K562 (cell line): Measurements from ENCODE around the gene PTPN9. TPM values are rescaled to one million over a fixed set of nuclear protein-coding genes. Genes with fewer than 3 reads are reported as not detected.

ENCODE experiments used
- BHLHE40 ChIP-seq: IDR thresholded peaks from 2 replicates; pipeline ENCODE4 v1.6.1; 2011; ENCODE audit warnings: low read length, improper control_type of control experiment
- BRCA1 ChIP-seq, 2 experiments: fragments of 450-650 bp in 1 of 2; sonication (generic) in 1 of 2; formaldehyde crosslinking in 1 of 2; IDR thresholded peaks; 2 replicates each; pipeline versions ENCODE4 v1.5.0 to v1.6.1; 2017 to 2020; ENCODE audit warnings: mild to moderate bottlenecking in 1 of 2, missing genetic modification reagents in 1 of 2
- BRF1 ChIP-seq: IDR thresholded peaks from 3 replicates; pipeline ENCODE4 v1.6.1; 2011; ENCODE audit warnings: borderline replicate concordance, mild to moderate bottlenecking; ENCODE audit not compliant: insufficient read length; ENCODE audit errors: extremely low read depth
- CBFA2T2 ChIP-seq: fragments of 450-650 bp; conservative IDR thresholded peaks from 2 replicates; pipeline ENCODE4 v1.6.1; 2017; ENCODE audit warnings: mild to moderate bottlenecking
- CHD2 ChIP-seq: IDR thresholded peaks from 2 replicates; pipeline ENCODE4 v1.6.1; 2011; ENCODE audit warnings: low read depth, low read length
- COPS2 ChIP-seq: fragments of 450-650 bp; conservative IDR thresholded peaks from 2 replicates; pipeline ENCODE4 v1.6.1; 2016; ENCODE audit warnings: mild to moderate bottlenecking, moderate library complexity
- EP300 ChIP-seq: IDR thresholded peaks from 2 replicates; pipeline ENCODE4 v1.6.1; 2012; ENCODE audit warnings: low read length, improper control_type of control experiment
- GABPA ChIP-seq: fragments of 200-800 bp; sonication (Bioruptor generic); conservative IDR thresholded peaks from 2 replicates; pipeline ENCODE4 v1.6.1; 2016; ENCODE audit warnings: low read depth, missing genetic modification characterization, missing compliant biosample characterization
- GTF2A2 ChIP-seq: IDR thresholded peaks from 2 replicates; pipeline ENCODE4 v1.6.1; 2016; ENCODE audit warnings: mild to moderate bottlenecking, missing genetic modification characterization, missing compliant biosample characterization
- MECOM ChIP-seq: fragments of 250-450 bp; sonication (Bioruptor Pico); IDR thresholded peaks from 2 replicates; pipeline ENCODE4 v1.8.0; 2022; ENCODE audit warnings: inconsistent platforms
- PCBP1 ChIP-seq: fragments of 200-400 bp; formaldehyde crosslinking; IDR thresholded peaks from 2 replicates; pipeline ENCODE4 v1.6.1; 2018; ENCODE audit warnings: mild to moderate bottlenecking, low read depth, low read length; ENCODE audit not compliant: poor library complexity, severe bottlenecking
- RHOXF2B ChIP-seq: fragments of 250-450 bp; sonication (Bioruptor Pico); conservative IDR thresholded peaks from 2 replicates; pipeline ENCODE4 v1.5.1; 2021
- TARDBP ChIP-seq: fragments of 450-650 bp; IDR thresholded peaks from 2 replicates; pipeline ENCODE4 v1.6.1; 2016
- YBX1 ChIP-seq: fragments of 450-650 bp; IDR thresholded peaks from 2 replicates; pipeline ENCODE4 v1.7.1; 2016; ENCODE audit warnings: mild to moderate bottlenecking
- ZNF143 ChIP-seq: sonication (generic); formaldehyde crosslinking; IDR thresholded peaks from 2 replicates; pipeline ENCODE4 v1.9.0; 2022; ENCODE audit warnings: mild to moderate bottlenecking, missing genetic modification reagents
- ZNF165 ChIP-seq: fragments of 250-450 bp; sonication (Bioruptor Pico); IDR thresholded peaks from 2 replicates; pipeline ENCODE4 v1.4.0; 2020; ENCODE audit warnings: borderline replicate concordance
- ZNF232 ChIP-seq: sonication (generic); formaldehyde crosslinking; IDR thresholded peaks from 2 replicates; pipeline ENCODE4 v1.8.0; 2022; ENCODE audit warnings: mild to moderate bottlenecking, missing genetic modification reagents
- ZNF347 ChIP-seq: fragments of 450-650 bp; formaldehyde crosslinking; IDR thresholded peaks from 2 replicates; pipeline ENCODE4 v1.4.0; 2020; ENCODE audit warnings: low read depth, mild to moderate bottlenecking, moderate library complexity
- ZNF584 ChIP-seq: fragments of 200-800 bp; sonication (Bioruptor generic); IDR thresholded peaks from 2 replicates; pipeline ENCODE4 v1.6.1; 2016; ENCODE audit warnings: low read depth, mild to moderate bottlenecking, missing genetic modification characterization, missing compliant biosample characterization
- ZNF695 ChIP-seq: fragments of 450-650 bp; formaldehyde crosslinking; IDR thresholded peaks from 2 replicates; pipeline ENCODE4 v1.4.0; 2020; ENCODE audit warnings: mild to moderate bottlenecking, moderate library complexity
- ZNF764 ChIP-seq: fragments of 250-450 bp; sonication (Bioruptor Pico); IDR thresholded peaks from 2 replicates; pipeline ENCODE4 v1.4.0; 2020; ENCODE audit warnings: low read depth, mild to moderate bottlenecking, moderate library complexity
- polyA plus RNA-seq, 8 experiments: library from polyadenylated mRNA; depleted of rRNA in 4 of 8; stranded (reverse) in 5 of 8; unstranded in 3 of 8; fragments of >200 nt; fragmentation: Nextera tagmentation in 2 of 8; fragmentation: Illumina TruSeq in 1 of 8; extraction: Ambion mirVana in 2 of 8; extraction: Trizol in 1 of 8; gene quantifications; 2 replicates each; pipeline versions ENCODE4 v1.2.1 to v1.2.3, GENCODE V29; 2011 to 2014; ENCODE audit warnings: inconsistent platforms in 1 of 8, missing spikeins in 1 of 8
- total RNA-seq, 7 experiments: library from RNA; depleted of rRNA in 6 of 7; stranded (reverse); fragments of >200 nt in 6 of 7; fragmentation: Illumina TruSeq in 2 of 7; extraction: Trizol in 2 of 7; gene quantifications; 2 replicates each; pipeline versions ENCODE4 v1.2.1 to v1.2.3, GENCODE V29; 2011 to 2021; ENCODE audit warnings: low replicate concordance in 1 of 7
- TF ChIP-seq, protein P1 (sequence below): IDR thresholded peaks from 2 replicates; pipeline ENCODE4 v1.6.1; 2011; ENCODE audit warnings: borderline replicate concordance, low read depth, mild to moderate bottlenecking, moderate library complexity, low read length; ENCODE audit not compliant: insufficient read depth, poor library complexity, severe bottlenecking
- TF ChIP-seq, protein P2 (sequence below): fragments of 450-650 bp; IDR thresholded peaks from 2 replicates; pipeline ENCODE4 v1.6.1; 2016; ENCODE audit warnings: missing biosample characterization, missing genetic modification characterization
- TF ChIP-seq, protein P3 (sequence below), 2 experiments: fragments of 450-650 bp in 1 of 2; sonication (generic) in 1 of 2; formaldehyde crosslinking in 1 of 2; IDR thresholded peaks in 1 of 2; conservative IDR thresholded peaks in 1 of 2; 2 replicates each; pipeline versions ENCODE4 v1.6.1 to v1.8.1; 2016 to 2023; ENCODE audit warnings: mild to moderate bottlenecking in 2 of 2, moderate library complexity in 2 of 2, inconsistent platforms in 1 of 2, missing genetic modification reagents in 1 of 2

PTPN9 gene
- total and polyA plus RNA-seq, 9 of the 15 experiments (the other 6 are each of a cell fraction or from before 2014, with no cell fraction given), result 5.0 to 24.0 (median 14.2) TPM

DNA sequence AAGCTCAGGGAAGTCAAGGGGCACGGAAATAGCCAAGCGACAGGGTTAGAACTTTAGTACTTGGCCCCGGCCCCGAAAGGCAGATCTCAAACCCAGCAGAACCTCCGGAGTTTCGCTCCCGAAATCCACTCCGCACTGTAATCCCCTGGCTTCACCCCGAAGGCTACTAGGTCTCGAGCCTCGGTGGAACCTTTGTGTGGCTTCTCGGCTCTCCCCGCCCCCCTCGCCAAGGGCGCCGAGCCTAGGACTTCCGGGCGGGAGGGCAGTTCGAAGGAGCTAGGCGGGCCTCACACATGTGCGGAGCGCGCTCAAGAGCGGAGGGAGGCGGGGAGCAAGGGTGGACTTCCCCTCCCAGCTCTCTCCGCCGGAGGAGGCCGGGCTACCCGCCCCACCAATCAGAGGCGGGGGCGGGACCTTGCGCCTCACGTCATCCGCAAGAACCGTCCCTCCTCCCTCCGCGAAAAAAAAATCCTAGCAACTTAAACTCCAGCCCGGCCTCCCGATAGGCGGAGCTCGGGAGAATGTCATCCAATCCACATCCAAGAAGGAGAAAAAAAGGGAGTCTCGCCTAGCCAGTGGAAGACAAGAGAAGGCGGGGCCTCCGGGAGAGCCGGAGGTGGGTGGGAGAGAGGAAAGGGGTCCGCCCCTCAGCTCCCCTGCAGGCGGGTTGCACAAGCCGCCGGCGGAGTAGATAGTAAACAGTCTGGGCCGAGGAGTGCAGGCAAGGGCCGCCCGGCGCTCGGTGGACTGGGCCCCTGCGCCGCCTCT lies 125.2 kb downstream of the PTPN9 start (continued):
- TF ChIP-seq EP300 (no peak), CHD2 (peak; percentile 68), CBFA2T2 (no peak), YBX1 (no peak), GABPA (tag) (peak; percentile 89), RHOXF2B (CRISPR knock-in tag) (0 out of 2 replicates have a peak, but pooled peaks have one; percentile 28), TARDBP (no peak), BRCA1 (IDR thresholded peaks at IDR 0.05) (no peak), BRCA1 (CRISPR knock-in tag; IDR thresholded peaks at IDR 0.05) (no peak), PCBP1 (no peak), GTF2A2 (tag) (no peak), BRF1 (no peak), ZNF347 (CRISPR knock-in tag) (no peak), ZNF695 (CRISPR knock-in tag) (no peak), ZNF165 (CRISPR knock-in tag) (no peak), ZNF584 (CRISPR knock-in tag) (no peak), COPS2 (no peak), ZNF143 (peak; percentile 55), ZNF232 (CRISPR knock-in tag) (no peak), ZNF764 (CRISPR knock-in tag) (no peak), MECOM (CRISPR knock-in tag) (no peak), BHLHE40 (no peak)
- TF ChIP-seq, protein P1, sequence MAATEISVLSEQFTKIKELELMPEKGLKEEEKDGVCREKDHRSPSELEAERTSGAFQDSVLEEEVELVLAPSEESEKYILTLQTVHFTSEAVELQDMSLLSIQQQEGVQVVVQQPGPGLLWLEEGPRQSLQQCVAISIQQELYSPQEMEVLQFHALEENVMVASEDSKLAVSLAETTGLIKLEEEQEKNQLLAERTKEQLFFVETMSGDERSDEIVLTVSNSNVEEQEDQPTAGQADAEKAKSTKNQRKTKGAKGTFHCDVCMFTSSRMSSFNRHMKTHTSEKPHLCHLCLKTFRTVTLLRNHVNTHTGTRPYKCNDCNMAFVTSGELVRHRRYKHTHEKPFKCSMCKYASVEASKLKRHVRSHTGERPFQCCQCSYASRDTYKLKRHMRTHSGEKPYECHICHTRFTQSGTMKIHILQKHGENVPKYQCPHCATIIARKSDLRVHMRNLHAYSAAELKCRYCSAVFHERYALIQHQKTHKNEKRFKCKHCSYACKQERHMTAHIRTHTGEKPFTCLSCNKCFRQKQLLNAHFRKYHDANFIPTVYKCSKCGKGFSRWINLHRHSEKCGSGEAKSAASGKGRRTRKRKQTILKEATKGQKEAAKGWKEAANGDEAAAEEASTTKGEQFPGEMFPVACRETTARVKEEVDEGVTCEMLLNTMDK, result no peak
- TF ChIP-seq, protein P2, sequence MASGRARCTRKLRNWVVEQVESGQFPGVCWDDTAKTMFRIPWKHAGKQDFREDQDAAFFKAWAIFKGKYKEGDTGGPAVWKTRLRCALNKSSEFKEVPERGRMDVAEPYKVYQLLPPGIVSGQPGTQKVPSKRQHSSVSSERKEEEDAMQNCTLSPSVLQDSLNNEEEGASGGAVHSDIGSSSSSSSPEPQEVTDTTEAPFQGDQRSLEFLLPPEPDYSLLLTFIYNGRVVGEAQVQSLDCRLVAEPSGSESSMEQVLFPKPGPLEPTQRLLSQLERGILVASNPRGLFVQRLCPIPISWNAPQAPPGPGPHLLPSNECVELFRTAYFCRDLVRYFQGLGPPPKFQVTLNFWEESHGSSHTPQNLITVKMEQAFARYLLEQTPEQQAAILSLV (tag), result no peak
- TF ChIP-seq, protein P3, sequence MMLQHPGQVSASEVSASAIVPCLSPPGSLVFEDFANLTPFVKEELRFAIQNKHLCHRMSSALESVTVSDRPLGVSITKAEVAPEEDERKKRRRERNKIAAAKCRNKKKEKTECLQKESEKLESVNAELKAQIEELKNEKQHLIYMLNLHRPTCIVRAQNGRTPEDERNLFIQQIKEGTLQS (IDR thresholded peaks at IDR 0.05), result no peak; the same call in 1 of the 2 replicates
- TF ChIP-seq, protein P3 (CRISPR knock-in tag; conservative IDR thresholded peaks at IDR 0.05), result no peak
